ENCODE measurements around the gene ARHGAP27. TPM values are rescaled to one million over a fixed set of nuclear protein-coding genes. Genes with fewer than 3 reads are reported as not detected.
A peak's percentile ranks its signal among the peaks of the same experiment; 100 is the strongest.

ARHGAP27 gene
- total RNA-seq, 1 donor from 2014 or later, result 6.5 TPM

DNA sequence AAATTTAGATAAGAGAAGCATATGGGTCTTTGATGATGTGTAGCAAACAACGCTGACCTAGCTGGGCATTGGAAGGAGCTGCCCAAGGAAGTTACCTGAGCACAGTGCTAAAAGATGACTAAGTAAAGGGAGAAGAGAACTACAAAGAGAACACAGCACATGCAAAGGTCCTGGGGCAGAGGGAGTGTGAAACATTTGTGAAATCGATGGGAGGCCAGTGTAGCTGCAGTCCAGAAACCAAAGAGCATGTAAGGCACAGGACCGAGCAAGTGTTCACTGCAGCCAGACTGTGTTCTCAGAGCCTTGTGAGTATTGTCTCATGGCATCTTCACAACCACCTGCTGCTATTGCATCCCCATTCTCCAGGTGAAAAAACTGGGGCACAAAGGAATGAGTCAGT is 44.9 kb downstream of the ARHGAP27 start:
- DNase-seq (ENCODE audit: low spot score) (no peak), ATAC-seq (no peak)

GRCh38 chr17:45386178-45386577 is 46.5 kb downstream of the ARHGAP27 start:
- DNase-seq (ENCODE audit: low spot score), result no peak
- ATAC-seq, result peak; percentile 47

DNA sequence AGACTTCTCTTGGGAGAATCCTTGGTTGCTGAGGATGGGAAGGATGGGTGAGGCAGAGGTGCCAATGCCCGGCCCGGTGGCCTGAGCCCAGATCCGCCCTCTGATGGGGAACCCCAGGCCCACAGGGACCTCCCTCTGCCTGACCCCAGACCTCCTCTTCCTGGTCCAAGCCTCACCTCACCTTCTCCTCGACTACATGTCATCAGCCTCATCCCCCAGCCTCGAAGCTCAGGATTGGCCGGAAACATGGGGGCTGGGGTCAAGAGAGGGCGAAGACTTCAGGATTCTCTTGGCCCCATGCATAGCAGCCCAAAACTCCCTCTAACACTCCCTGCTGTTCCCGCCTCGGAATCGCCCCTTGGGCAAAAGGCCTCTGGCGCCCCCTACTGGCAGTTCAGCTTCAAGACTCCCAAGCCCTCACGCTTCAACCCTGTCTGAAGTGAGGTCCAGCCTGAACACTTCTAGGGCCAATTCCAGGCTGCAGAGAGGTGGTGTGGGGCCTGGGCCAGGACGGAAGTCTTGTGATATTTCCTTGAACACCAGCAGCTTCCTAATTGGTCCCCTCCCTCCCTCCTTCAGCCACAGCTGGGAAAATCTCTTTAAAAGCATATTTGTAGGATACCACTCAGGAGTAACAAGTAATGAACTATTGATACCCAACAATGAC is 47.2 kb downstream of the ARHGAP27 start:
- ATAC-seq, result peak; percentile 98

DNA sequence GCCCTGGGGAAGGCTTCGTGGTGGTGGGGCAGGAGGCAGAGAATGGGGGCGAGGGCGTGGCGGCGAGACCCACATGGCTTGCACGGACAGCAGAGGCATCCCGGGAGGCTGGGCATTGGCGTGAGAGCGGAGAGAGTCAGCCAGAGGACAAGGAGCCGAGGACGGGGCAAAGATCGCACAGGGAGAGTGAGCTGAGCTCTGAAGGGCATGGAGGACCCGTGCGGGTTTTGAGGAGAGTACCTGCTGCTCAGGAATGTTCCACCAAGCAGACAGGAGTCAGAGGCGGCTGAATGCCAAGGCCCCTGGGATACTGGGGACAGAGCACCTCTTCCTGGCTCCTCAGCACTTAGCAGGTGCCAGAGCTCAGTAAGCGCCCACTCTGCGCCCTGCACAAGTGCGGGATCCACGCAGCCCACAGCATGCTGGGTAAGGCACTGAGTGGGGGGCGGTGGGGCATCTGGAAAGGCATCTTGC is 47.8 kb downstream of the ARHGAP27 start:
- DNase-seq (ENCODE audit: low spot score) (peak; percentile 64), ATAC-seq (peak; percentile 84)

More for the DNA sequence above, 47.2 kb downstream of the ARHGAP27 start:
- DNase-seq (ENCODE audit: low spot score), result peak; percentile 91

GRCh38 chr17:45384047-45384788 is 48.5 kb downstream of the ARHGAP27 start:
- ATAC-seq, result no peak
- no peak for DNase-seq (ENCODE audit: low spot score)

DNA sequence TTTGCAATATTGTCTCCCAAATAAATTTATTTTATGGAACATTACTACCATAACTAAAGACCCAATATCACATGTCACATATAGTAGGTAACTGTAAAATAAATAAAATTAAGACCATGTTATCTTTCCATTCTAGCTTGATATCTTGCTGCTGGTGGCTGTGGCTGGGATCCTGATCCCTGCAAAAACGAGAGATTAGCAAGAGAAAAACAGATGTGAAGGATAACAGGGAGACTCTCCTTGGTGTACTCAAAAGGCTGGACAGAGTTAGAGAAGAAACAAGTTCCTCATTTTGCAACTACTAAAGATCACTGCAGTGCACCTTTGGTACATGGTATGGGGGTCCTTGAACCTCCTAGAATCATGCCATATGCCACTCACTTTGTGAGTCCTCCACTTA is 49.7 kb downstream of the ARHGAP27 start:
- no peak for ATAC-seq

GRCh38 chr17:45382226-45382625 is 50.4 kb downstream of the ARHGAP27 start:
- ATAC-seq, result no peak
- DNase-seq (ENCODE audit: low spot score), result no peak

More for the DNA sequence above, 49.7 kb downstream of the ARHGAP27 start:
- no peak for DNase-seq (ENCODE audit: low spot score)

- no peak for ATAC-seq
- DNase-seq (ENCODE audit: low spot score), result no peak
These were observed 51.7 kb downstream of the ARHGAP27 start for GRCh38 chr17:45380991-45381390.

GRCh38 chr17:45380046-45380765 is 52.5 kb downstream of the ARHGAP27 start:
- DNase-seq (ENCODE audit: low spot score) (no peak), ATAC-seq (no peak)

DNA sequence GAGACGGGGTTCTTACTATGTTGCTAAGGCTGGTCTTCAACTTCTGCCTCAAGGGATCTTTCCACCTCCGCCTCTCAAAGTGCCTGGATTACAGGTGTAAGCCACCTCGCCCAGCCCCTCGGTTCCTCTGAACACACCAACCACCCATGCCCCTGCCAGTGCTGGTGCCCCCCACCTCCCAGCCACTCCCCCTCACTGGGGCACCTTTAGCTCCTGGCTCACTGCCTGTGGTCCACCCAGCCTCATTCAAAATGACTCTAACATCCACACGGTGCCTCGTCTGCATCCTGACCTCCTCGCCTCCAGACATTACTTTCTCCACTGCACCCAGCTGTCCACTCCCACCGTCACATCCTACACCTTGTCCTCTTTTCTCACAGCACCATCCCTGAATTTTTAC is 55.3 kb downstream of the ARHGAP27 start:
- DNase-seq (ENCODE audit: low spot score) (no peak), ATAC-seq (no peak)

GRCh38 chr17:45376171-45377005 is 56.3 kb downstream of the ARHGAP27 start:
- DNase-seq (ENCODE audit: low spot score) (no peak), ATAC-seq (no peak)

DNA sequence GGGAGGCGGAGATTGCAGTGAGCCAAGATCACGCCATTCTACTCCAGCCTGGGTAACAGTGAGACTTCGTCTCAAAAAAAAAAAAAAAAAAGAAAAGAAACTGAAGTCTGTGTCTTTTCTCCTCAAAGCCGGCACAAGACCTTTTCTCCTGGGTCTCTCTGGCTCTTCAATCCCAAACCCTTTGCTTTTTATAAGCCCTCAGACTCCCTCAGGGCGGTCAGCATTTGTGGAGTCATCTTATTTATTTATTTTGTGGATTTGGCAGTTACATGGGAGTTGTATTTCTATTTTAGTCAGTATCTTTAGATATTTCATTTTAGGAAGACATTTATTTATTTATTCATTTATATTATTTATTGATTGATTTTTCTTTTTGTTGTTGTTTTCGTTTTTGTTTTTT is 58.2 kb downstream of the ARHGAP27 start:
- no peak for ATAC-seq
- no peak for DNase-seq (ENCODE audit: low spot score)

DNA sequence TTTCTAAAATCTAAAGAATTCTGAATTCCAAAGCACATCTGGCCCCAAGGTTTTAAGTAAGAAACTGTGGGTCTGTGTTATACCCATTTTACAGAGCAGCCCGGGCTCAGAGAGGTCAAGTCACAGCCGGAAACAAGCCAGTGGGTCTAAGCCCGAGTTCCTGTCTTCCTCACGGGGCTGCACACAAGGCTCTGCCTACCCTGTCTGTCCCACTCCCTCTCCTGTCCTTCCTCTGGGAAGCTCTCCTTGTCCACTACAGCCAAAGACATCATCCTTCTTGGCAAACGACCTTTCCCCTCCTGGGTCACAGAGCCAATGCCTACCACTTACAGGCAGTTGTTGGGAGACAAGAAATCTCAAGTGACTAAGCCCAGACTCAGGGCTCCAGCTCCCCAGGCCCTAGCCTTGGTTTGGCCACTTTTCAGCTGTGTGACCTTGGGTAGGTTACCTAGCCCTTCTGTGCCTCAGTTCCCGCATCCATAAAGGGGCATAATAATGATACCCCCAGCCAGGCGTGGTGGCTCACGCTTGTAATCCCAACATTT is 60.3 kb downstream of the ARHGAP27 start:
- DNase-seq (ENCODE audit: low spot score) (no peak), ATAC-seq (no peak)

GRCh38 chr17:45371414-45372324 is 61.0 kb downstream of the ARHGAP27 start:
- DNase-seq (ENCODE audit: low spot score), result peak; percentile 69

DNA sequence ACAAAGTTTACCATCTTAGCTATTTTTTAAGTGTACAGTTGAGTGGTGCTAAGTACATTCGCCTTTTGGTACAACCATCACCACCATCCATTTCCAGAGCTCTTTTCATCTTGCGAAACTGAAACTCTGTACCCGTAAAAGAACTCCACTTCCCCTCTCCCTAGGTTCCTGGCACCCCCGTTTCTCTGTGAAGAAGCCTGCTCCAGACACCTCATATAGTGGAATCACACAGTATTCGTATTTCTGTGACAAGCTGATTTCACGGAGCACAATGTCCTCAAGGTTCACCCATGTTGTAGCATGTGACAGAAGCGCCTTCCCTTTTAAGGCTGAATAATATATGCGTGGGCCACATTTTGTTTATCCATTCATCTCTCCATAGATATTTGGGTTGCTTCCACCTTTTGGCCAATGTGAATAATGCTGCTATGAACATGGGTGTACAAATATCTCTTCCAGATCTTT is 61.7 kb downstream of the ARHGAP27 start:
- ATAC-seq (no peak), DNase-seq (ENCODE audit: low spot score) (peak; percentile 11)

More at GRCh38 chr17:45371414-45372324, 61.0 kb downstream of the ARHGAP27 start:
- peak; percentile 95 for ATAC-seq

- ATAC-seq, result no peak
- no peak for DNase-seq (ENCODE audit: low spot score)
These were observed 63.2 kb downstream of the ARHGAP27 start for GRCh38 chr17:45369421-45369820.

DNA sequence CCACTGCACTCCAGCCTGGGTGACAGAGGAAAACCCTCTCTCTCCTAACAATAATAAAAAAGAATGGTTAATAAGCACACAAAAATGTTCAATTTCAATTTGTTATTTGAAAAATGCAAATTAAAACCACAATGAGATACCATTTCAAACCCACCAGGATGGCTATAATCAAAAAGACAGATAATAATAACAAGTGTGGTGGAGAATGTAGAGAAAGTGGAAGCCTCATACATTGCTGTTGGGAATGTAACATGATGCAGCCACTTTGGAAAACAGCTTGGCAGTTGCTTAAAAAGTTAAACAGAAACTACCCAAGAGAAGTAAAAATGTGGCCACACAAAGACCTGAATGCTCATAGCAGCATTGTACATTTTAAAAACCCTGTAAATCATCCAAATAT is 64.0 kb downstream of the ARHGAP27 start:
- DNase-seq (ENCODE audit: low spot score) (no peak), ATAC-seq (no peak)

- peak; percentile 19 for DNase-seq (ENCODE audit: low spot score)
- no peak for ATAC-seq
These were observed 65.5 kb downstream of the ARHGAP27 start for GRCh38 chr17:45367216-45367615.

GRCh38 chr17:45366691-45367090 is 66.0 kb downstream of the ARHGAP27 start:
- DNase-seq (ENCODE audit: low spot score), result peak; percentile 23
- ATAC-seq, result no peak
